SK-N-SH (cell line): ENCODE data around the gene ERBB2. TPM values are rescaled to one million over a fixed set of nuclear protein-coding genes. Genes with fewer than 3 reads are reported as not detected.
"Not testable (repeated sequence)": the region's sequence is repeated elsewhere in the genome, so short reads cannot be mapped to it uniquely, and the experiment has no call there.

Experiments used
- CTCF ChIA-PET: fragments of 300-600, 350-600 bp; formaldehyde crosslinking; extraction: SDS; loops from one replicate; lab custom pipeline; 2021; lab: Yijun Ruan, JAX
- POLR2A ChIA-PET: fragments of 350-600 bp; sonication (Branson Sonifier 250); formaldehyde crosslinking; extraction: SDS; loops from one replicate; lab custom pipeline; 2020; ENCODE audit warnings: antibody characterized with exemption, inconsistent platforms; lab: Yijun Ruan, JAX
- DNase-seq: peaks from one replicate; pipeline ENCODE4 v3.0.0; 2012
- H2AFZ ChIP-seq: fragments of 200-600 bp; sonication (generic); 2 replicates; pipeline ENCODE4 v1.8.1; 2016; ENCODE audit warnings: antibody characterized with exemption, mild to moderate bottlenecking, low read depth
- H3F3A ChIP-seq: fragments of 200-600 bp; sonication (generic); replicated peaks from 2 replicates; pipeline ENCODE3; 2016; ENCODE audit warnings: antibody characterized with exemption, mild to moderate bottlenecking; ENCODE audit not compliant: insufficient read depth
- H3K27ac ChIP-seq, 2 experiments: fragments of 200-500 bp in 1 of 2; fragments of 200-600 bp in 1 of 2; sonication (Bioruptor generic) in 1 of 2; sonication (generic), shearing (Covaris generic) in 1 of 2; 2 replicates each; pipeline versions ENCODE4 v1.5.1 to v1.6.1; 2014 to 2016; ENCODE audit warnings: low read depth in 2 of 2, inconsistent platforms in 1 of 2, low read length in 1 of 2, mild to moderate bottlenecking in 1 of 2, mixed read lengths in 1 of 2
- H3K27me3 ChIP-seq: fragments of 200-600 bp; sonication (generic), shearing (Covaris generic); 2 replicates; pipeline ENCODE4 v1.6.1; 2016; ENCODE audit warnings: mixed run types; ENCODE audit not compliant: insufficient read depth
- H3K36me3 ChIP-seq, 2 experiments: fragments of 200-500 bp in 1 of 2; fragments of 200-600 bp in 1 of 2; sonication (Bioruptor generic) in 1 of 2; sonication (generic) in 1 of 2; replicated peaks in 1 of 2; 2 replicates each; pipeline versions ENCODE3 to v1.5.1; 2014 to 2016; ENCODE audit warnings: low read length in 1 of 2, mild to moderate bottlenecking in 1 of 2; ENCODE audit not compliant: insufficient read depth in 2 of 2, control insufficient read depth in 1 of 2
- H3K4me1 ChIP-seq, 2 experiments: fragments of 200-500 bp in 1 of 2; fragments of 200-600 bp in 1 of 2; sonication (Bioruptor generic) in 1 of 2; sonication (generic), shearing (Covaris generic) in 1 of 2; 2 replicates each; pipeline versions ENCODE4 v1.5.1 to v1.6.1; 2014 to 2016; ENCODE audit warnings: low read depth in 1 of 2, low read length in 1 of 2, mixed run types in 1 of 2; ENCODE audit not compliant: insufficient read depth in 2 of 2, control insufficient read depth in 1 of 2
- H3K4me2 ChIP-seq: fragments of 200-600 bp; sonication (generic), shearing (Covaris generic); 2 replicates; pipeline ENCODE4 v1.6.1; 2017; ENCODE audit warnings: mixed run types
- H3K4me3 ChIP-seq, 2 experiments: fragments of 200-500 bp in 1 of 2; fragments of 200-600 bp in 1 of 2; sonication (Bioruptor generic) in 1 of 2; sonication (generic), shearing (Covaris generic) in 1 of 2; 2 replicates each; pipeline versions ENCODE4 v1.5.1 to v1.8.1; 2014 to 2016; ENCODE audit warnings: low read depth in 2 of 2, inconsistent platforms in 1 of 2, low read length in 1 of 2, mild to moderate bottlenecking in 1 of 2, mixed read lengths in 1 of 2, moderate library complexity in 1 of 2
- H3K79me2 ChIP-seq: fragments of 200-600 bp; sonication (generic); 2 replicates; pipeline ENCODE4 v1.8.1; 2017; ENCODE audit warnings: mild to moderate bottlenecking; ENCODE audit not compliant: insufficient read depth
- H3K9ac ChIP-seq: fragments of 200-600 bp; sonication (generic); 2 replicates; pipeline ENCODE4 v1.6.1; 2017; ENCODE audit warnings: mixed run types
- H3K9me2 ChIP-seq: fragments of 200-600 bp; sonication (generic); 2 replicates; pipeline ENCODE4 v1.6.1; 2017; ENCODE audit warnings: mixed run types
- H3K9me3 ChIP-seq: fragments of 200-600 bp; sonication (generic); 2 replicates; pipeline ENCODE4 v1.6.1; 2017; ENCODE audit warnings: mixed run types, mild to moderate bottlenecking, moderate library complexity
- H4K20me1 ChIP-seq: fragments of 200-600 bp; sonication (generic); 2 replicates; pipeline ENCODE4 v1.6.1; 2017; ENCODE audit warnings: mild to moderate bottlenecking, mixed run types; ENCODE audit not compliant: insufficient read depth
- EP300 ChIP-seq, 2 experiments: IDR thresholded peaks; 2 replicates each; pipeline versions ENCODE4 v1.4.0 to v1.6.1; 2012; ENCODE audit warnings: borderline replicate concordance in 1 of 2, low read depth in 1 of 2, low read length in 1 of 2
- FOSL2 ChIP-seq: IDR thresholded peaks from 2 replicates; pipeline ENCODE4 v1.4.0; 2012; ENCODE audit warnings: low read depth, mild to moderate bottlenecking, moderate library complexity, borderline replicate concordance
- FOXJ3 ChIP-seq: sonication (generic); formaldehyde crosslinking; IDR thresholded peaks from 2 replicates; pipeline ENCODE4 v1.5.1; 2020; ENCODE audit warnings: mild to moderate bottlenecking, missing genetic modification reagents
- FOXM1 ChIP-seq: IDR thresholded peaks from 2 replicates; pipeline ENCODE4 v1.4.0; 2012; ENCODE audit warnings: low read depth, mild to moderate bottlenecking
- GABPA ChIP-seq: IDR thresholded peaks from 2 replicates; pipeline ENCODE4 v1.4.0; 2012; ENCODE audit warnings: low read depth, mild to moderate bottlenecking
- GATA2 ChIP-seq: sonication (generic); formaldehyde crosslinking; IDR thresholded peaks from 2 replicates; pipeline ENCODE4 v1.5.0; 2020; ENCODE audit warnings: mild to moderate bottlenecking, missing genetic modification reagents
- JUND ChIP-seq: IDR thresholded peaks from 2 replicates; pipeline ENCODE4 v1.4.0; 2012
- NFIC ChIP-seq: IDR thresholded peaks from 2 replicates; pipeline ENCODE4 v1.4.0; 2012; ENCODE audit warnings: borderline replicate concordance
- RAD21 ChIP-seq: IDR thresholded peaks from 2 replicates; pipeline ENCODE4 v1.6.1; 2012; ENCODE audit warnings: mild to moderate bottlenecking, low read length
- SMC3 ChIP-seq: IDR thresholded peaks from 2 replicates; pipeline ENCODE4 v1.6.1; 2012; ENCODE audit warnings: low read depth, low read length, improper control_type of control experiment
- TAF1 ChIP-seq: IDR thresholded peaks from 2 replicates; pipeline ENCODE4 v1.6.1; 2012; ENCODE audit warnings: low read depth, mild to moderate bottlenecking, low read length, moderate library complexity, borderline replicate concordance
- YY1 ChIP-seq: IDR thresholded peaks from 2 replicates; pipeline ENCODE4 v1.4.0; 2012; ENCODE audit warnings: low read depth, mild to moderate bottlenecking
- WGBS: methylation state at CpG from one replicate; pipeline ENCODE4 v1.1.6; 2017; ENCODE audit warnings: low lambda C conversion rate; 5-methylcytosine and 5-hydroxymethylcytosine counted together
- polyA plus RNA-seq, 3 experiments: library from polyadenylated mRNA; depleted of rRNA; stranded (reverse); fragments of >200 nt; gene quantifications; 2 replicates each; pipeline ENCODE4 v1.2.3, GENCODE V29; 2012
- TF ChIP-seq, protein P1 (sequence below): IDR thresholded peaks from 2 replicates; pipeline ENCODE4; 2012
- TF ChIP-seq, protein P2 (sequence below): IDR thresholded peaks from 2 replicates; pipeline ENCODE4 v1.4.0; 2012; ENCODE audit warnings: low read depth
- TF ChIP-seq, protein P3 (sequence below): IDR thresholded peaks from 2 replicates; pipeline ENCODE4 v1.4.0; 2012; ENCODE audit warnings: low read depth, borderline replicate concordance

The ERBB2 gene
- polyA plus RNA-seq, 1 of the 3 experiments (the other 2 are of a cell fraction) = 1.9 TPM

DNA sequence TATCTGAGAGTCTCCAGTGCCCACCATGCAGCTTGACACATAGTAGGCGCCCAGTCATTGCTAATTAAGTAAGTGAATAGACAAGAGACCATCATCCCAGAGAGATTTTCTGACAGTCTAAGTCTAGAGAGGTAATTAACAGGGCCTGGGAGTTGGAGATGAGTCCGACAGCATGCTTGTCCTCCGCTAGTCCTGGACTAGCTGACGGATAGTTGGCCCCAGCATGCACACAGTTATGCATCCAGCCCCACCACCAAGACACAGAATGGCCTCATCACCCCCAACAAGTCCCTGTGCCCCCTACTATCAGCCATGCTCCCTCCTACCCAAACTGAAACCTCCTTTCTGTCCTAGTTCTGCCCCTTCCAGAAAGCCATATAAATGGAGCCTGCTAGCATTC lies 47.9 kb downstream of the ERBB2 start:
- Histone ChIP-seq H3K9ac (no peak overlapping the region), H3K4me1 (peaks cover 0 to 8% of the 10 kb centered on the region in 2 experiments; a peak in 1 of 4 replicates), H3K4me2 (no peak overlapping the region), H3K9me3 (no peaks in the 10 kb centered on the region), H4K20me1 (no peaks in the 10 kb centered on the region), H3K27ac (no peak overlapping the region), H2AFZ (no peak overlapping the region), H3K27me3 (0 out of 2 replicates have a peak, but pooled peaks cover 7% of the 10 kb centered on the region), H3K79me2 (no peaks in the 10 kb centered on the region), H3K4me3 (no peak overlapping the region), H3F3A (no peaks in the 10 kb centered on the region), H3K9me2 (no peaks in the 10 kb centered on the region), H3K36me3 (no peaks in the 10 kb centered on the region)
- CTCF ChIA-PET = interaction anchor here (0.7 kb wide), 1 partner anchor 126 kb away, joined by 3 read pairs; no protein-coding TSS in a partner anchor
- DNase-seq = no peak
- TF ChIP-seq GABPA = no peak
- TF ChIP-seq, protein P1, sequence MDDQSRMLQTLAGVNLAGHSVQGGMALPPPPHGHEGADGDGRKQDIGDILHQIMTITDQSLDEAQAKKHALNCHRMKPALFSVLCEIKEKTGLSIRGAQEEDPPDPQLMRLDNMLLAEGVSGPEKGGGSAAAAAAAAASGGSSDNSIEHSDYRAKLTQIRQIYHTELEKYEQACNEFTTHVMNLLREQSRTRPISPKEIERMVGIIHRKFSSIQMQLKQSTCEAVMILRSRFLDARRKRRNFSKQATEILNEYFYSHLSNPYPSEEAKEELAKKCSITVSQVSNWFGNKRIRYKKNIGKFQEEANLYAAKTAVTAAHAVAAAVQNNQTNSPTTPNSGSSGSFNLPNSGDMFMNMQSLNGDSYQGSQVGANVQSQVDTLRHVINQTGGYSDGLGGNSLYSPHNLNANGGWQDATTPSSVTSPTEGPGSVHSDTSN = no peak
- TF ChIP-seq, protein P2, sequence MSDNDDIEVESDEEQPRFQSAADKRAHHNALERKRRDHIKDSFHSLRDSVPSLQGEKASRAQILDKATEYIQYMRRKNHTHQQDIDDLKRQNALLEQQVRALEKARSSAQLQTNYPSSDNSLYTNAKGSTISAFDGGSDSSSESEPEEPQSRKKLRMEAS = no peak
- no peak for TF ChIP-seq SMC3
- TF ChIP-seq TAF1 = no peak
- TF ChIP-seq RAD21 = no peak
- TF ChIP-seq FOSL2 = no peak
- TF ChIP-seq FOXJ3 = no peak
- no peak for TF ChIP-seq YY1
- no peak for TF ChIP-seq EP300 (IDR thresholded peaks at IDR 0.05; ENCODE audit: borderline replicate concordance in 1 of 2, low read depth in 1 of 2, low read length in 1 of 2)
- no peak for TF ChIP-seq JUND
- TF ChIP-seq, protein P3, sequence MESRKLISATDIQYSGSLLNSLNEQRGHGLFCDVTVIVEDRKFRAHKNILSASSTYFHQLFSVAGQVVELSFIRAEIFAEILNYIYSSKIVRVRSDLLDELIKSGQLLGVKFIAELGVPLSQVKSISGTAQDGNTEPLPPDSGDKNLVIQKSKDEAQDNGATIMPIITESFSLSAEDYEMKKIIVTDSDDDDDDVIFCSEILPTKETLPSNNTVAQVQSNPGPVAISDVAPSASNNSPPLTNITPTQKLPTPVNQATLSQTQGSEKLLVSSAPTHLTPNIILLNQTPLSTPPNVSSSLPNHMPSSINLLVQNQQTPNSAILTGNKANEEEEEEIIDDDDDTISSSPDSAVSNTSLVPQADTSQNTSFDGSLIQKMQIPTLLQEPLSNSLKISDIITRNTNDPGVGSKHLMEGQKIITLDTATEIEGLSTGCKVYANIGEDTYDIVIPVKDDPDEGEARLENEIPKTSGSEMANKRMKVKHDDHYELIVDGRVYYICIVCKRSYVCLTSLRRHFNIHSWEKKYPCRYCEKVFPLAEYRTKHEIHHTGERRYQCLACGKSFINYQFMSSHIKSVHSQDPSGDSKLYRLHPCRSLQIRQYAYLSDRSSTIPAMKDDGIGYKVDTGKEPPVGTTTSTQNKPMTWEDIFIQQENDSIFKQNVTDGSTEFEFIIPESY = no peak
- no peak for TF ChIP-seq NFIC
- no peak for TF ChIP-seq FOXM1
- no peak for TF ChIP-seq GATA2 (CRISPR knock-in tag)
- 75% methylated on average over 4 of the region's 4 CpGs for WGBS
- POLR2A ChIA-PET = no interaction called here

DNA sequence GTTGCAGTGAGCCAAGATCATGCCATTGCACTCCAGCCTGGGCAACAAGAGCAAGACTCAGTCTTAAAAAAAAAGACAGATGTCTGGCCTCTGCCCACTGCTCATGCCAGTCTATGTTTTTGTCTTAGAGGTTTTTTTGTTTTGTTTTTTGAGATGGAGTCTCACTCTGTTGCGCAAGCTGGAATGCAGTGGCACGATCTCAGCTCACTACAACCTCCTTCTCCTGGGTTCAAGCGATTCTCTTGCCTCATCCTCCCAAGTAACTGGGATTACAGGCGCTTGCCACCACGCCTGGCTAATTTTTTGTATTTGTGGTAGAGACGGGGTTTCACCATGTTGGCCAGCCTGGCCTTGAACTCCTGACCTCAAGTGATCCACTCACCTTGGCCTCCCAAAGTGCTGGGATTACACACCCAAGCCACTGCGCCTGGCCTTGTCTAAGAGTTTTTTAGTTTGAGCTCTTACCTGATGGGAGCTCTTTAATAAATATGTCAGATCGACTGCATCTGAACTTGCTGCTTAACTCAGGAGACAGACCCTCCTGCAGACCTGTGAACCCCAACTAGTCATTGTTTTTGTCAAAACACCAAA lies 48.7 kb downstream of the ERBB2 start:
- H4K20me1 ChIP-seq, H3K27me3 ChIP-seq, H3K4me1 ChIP-seq, H3K4me2 ChIP-seq, H3K9ac ChIP-seq, H3K79me2 ChIP-seq, H2AFZ ChIP-seq, POLR2A ChIA-PET, H3K27ac ChIP-seq, H3K4me3 ChIP-seq, H3F3A ChIP-seq, H3K36me3 ChIP-seq, H3K9me3 ChIP-seq, DNase-seq, H3K9me2 ChIP-seq: not testable (repeated sequence)
- CTCF ChIA-PET = interaction anchor here (1.1 to 4.1 kb wide), 2 partner anchors 18 to 127 kb away, joined by 6 to 28 read pairs; partner anchors contain the start of gene MIEN1
- WGBS = 77% methylated on average over 8 of the region's 8 CpGs
